Measurements from ENCODE around the gene PRXL2B. TPM values are rescaled to one million over a fixed set of nuclear protein-coding genes. Genes with fewer than 3 reads are reported as not detected.
A peak's percentile ranks its signal among the peaks of the same experiment; 100 is the strongest.
"Not testable (repeated sequence)": the region's sequence is repeated elsewhere in the genome, so short reads cannot be mapped to it uniquely, and the experiment has no call there.

Gene PRXL2B
- total and polyA plus RNA-seq, 9 donors = 8.9 to 32.4 (median 22.9) TPM

GRCh38 chr1:2550309-2550861 is 36.2 kb upstream of the PRXL2B start:
- H3K9me3 ChIP-seq (replicated peaks; ENCODE audit: control insufficient read depth, low read depth, low read length); DNase-seq; H3K27ac ChIP-seq (ENCODE audit: low read length); H3K36me3 ChIP-seq (ENCODE audit: control insufficient read depth, insufficient read depth, low read length); H3K4me3 ChIP-seq (ENCODE audit: low read length): not testable (repeated sequence)
- peaks cover 48% of the 10 kb centered on the region for H3K4me1 ChIP-seq (ENCODE audit: control insufficient read depth, insufficient read depth, low read length)
- 20% methylated on average over 1 of the region's 12 CpGs for WGBS (ENCODE audit: insufficient coverage)
- H3K27me3 ChIP-seq (ENCODE audit: control insufficient read depth, insufficient read depth, low read length) = peaks cover 14% of the 10 kb centered on the region

- DNase-seq; H3K9me3 ChIP-seq (replicated peaks; ENCODE audit: control insufficient read depth, low read depth, low read length); H3K27ac ChIP-seq (ENCODE audit: low read length); H3K4me3 ChIP-seq (ENCODE audit: low read length); H3K36me3 ChIP-seq (ENCODE audit: control insufficient read depth, insufficient read depth, low read length): not testable (repeated sequence)
- H3K27me3 ChIP-seq (ENCODE audit: control insufficient read depth, insufficient read depth, low read length) = peaks cover 12% of the 10 kb centered on the region
- peaks cover 48% of the 10 kb centered on the region for H3K4me1 ChIP-seq (ENCODE audit: control insufficient read depth, insufficient read depth, low read length)
- WGBS (ENCODE audit: insufficient coverage) = 66% methylated on average over 9 of the region's 9 CpGs
These were observed 35.0 kb upstream of the PRXL2B start for GRCh38 chr1:2551544-2551943.

GRCh38 chr1:2552189-2552588 is 34.4 kb upstream of the PRXL2B start:
- Histone ChIP-seq H3K4me1 (ENCODE audit: control insufficient read depth, insufficient read depth, low read length) (peaks cover 46% of the 10 kb centered on the region), H3K27ac (ENCODE audit: low read length) (no peak overlapping the region), H3K4me3 (ENCODE audit: low read length) (no peak overlapping the region), H3K36me3 (ENCODE audit: control insufficient read depth, insufficient read depth, low read length) (no peaks in the 10 kb centered on the region), H3K9me3 (replicated peaks; ENCODE audit: control insufficient read depth, low read depth, low read length) (no peaks in the 10 kb centered on the region), H3K27me3 (ENCODE audit: control insufficient read depth, insufficient read depth, low read length) (peaks cover 7% of the 10 kb centered on the region)
- WGBS (ENCODE audit: insufficient coverage) = 64% methylated on average over 17 of the region's 26 CpGs
- no peak for DNase-seq

GRCh38 chr1:2553076-2553475 is 33.5 kb upstream of the PRXL2B start:
- not testable (repeated sequence) for DNase-seq; H3K27me3 ChIP-seq (ENCODE audit: control insufficient read depth, insufficient read depth, low read length); H3K4me3 ChIP-seq (ENCODE audit: low read length); H3K27ac ChIP-seq (ENCODE audit: low read length); H3K36me3 ChIP-seq (ENCODE audit: control insufficient read depth, insufficient read depth, low read length); H3K9me3 ChIP-seq (replicated peaks; ENCODE audit: control insufficient read depth, low read depth, low read length)
- 33% methylated on average over 4 of the region's 9 CpGs for WGBS (ENCODE audit: insufficient coverage)
- peaks cover 37% of the 10 kb centered on the region for H3K4me1 ChIP-seq (ENCODE audit: control insufficient read depth, insufficient read depth, low read length)

DNA sequence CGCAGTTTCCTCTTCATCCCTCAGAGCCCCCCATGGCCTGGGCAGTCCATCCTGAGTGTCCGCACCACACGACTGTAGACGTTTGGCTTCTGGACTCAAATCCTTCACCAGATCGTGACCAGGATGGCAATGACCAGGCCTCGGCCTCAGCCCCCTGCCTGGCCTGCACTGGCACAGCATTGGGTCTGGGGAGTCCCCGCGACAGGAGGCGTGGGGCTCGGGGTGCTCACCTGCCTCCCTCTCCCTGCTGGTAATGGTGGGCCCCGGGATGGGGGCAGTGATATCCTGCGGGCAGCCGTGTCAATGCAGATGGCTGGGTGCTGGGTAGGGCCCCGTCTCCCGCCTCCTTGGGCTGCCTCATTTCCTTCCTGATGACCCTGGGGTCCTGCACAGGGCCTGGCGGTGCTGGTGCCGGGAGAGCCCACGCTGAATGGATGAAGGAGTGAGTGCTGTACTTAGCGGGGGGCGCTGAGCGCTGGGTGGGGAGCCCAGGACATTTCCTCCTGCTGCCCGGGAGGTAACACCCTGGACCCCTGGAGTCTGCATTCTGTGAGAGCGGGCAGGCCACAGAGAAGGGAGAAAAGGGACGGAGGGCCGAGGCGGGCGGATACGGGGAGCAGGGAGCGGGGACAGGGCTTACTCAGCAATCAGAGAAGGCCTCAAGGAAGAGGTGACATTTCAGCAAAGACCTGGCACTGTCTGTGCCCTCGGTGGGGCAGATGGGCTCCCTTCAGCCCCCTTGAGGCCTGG is 32.5 kb upstream of the PRXL2B start:
- H3K9me3 ChIP-seq (replicated peaks; ENCODE audit: control insufficient read depth, low read depth, low read length) = no peaks in the 10 kb centered on the region
- H3K36me3 ChIP-seq (ENCODE audit: control insufficient read depth, insufficient read depth, low read length) = peaks cover 4% of the 10 kb centered on the region
- H3K27ac ChIP-seq (ENCODE audit: low read length) = no peak overlapping the region
- H3K27me3 ChIP-seq (ENCODE audit: control insufficient read depth, insufficient read depth, low read length) = peaks cover 2% of the 10 kb centered on the region
- H3K4me1 ChIP-seq (ENCODE audit: control insufficient read depth, insufficient read depth, low read length) = peaks cover 28% of the 10 kb centered on the region
- no peak overlapping the region for H3K4me3 ChIP-seq (ENCODE audit: low read length)
- 79% methylated on average over 30 of the region's 30 CpGs for WGBS (ENCODE audit: insufficient coverage)
- DNase-seq = no peak

- Histone ChIP-seq H3K27ac (ENCODE audit: low read length) (peak overlapping the region; percentile 13), H3K9me3 (replicated peaks; ENCODE audit: control insufficient read depth, low read depth, low read length) (no peaks in the 10 kb centered on the region), H3K27me3 (ENCODE audit: control insufficient read depth, insufficient read depth, low read length) (peaks cover 2% of the 10 kb centered on the region), H3K4me3 (ENCODE audit: low read length) (no peak overlapping the region), H3K4me1 (ENCODE audit: control insufficient read depth, insufficient read depth, low read length) (peaks cover 25% of the 10 kb centered on the region), H3K36me3 (ENCODE audit: control insufficient read depth, insufficient read depth, low read length) (peaks cover 6% of the 10 kb centered on the region)
- 61% methylated on average over 14 of the region's 19 CpGs for WGBS (ENCODE audit: insufficient coverage)
- DNase-seq = peak; percentile 56
These were observed 31.8 kb upstream of the PRXL2B start for GRCh38 chr1:2554621-2555387.

DNA sequence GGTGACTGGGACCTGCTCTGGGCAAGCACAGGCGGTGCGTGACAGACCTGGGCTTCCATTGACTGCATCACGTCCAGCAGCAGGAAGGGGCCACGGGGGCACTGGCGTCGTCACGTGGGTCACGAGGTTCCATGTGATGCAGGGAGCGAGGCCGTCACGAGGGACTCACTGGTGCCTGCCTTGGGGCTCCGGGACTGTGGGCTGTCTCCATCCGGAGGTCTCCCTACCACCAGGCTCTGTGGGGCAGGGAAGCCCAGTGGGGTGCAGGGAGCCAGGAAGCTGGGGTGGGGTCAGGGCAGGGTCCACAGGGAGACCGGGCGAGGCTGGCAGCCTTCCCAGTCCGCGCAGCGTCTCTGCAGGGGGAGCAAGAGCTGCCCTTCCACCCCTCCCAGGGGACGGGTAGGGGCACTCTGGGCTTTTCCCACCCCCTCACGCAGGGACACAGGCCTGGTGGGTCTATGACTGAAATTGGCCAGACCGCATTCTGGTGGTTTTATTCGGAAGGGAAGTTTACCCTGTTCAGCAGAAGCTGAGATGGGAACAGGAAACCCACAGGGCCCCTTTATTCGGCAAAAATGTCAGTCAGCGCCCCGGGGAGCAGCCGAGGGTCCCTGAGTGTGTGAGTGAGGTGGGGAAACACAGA is 30.8 kb upstream of the PRXL2B start:
- Histone ChIP-seq H3K27me3 (ENCODE audit: control insufficient read depth, insufficient read depth, low read length) (peaks cover 2% of the 10 kb centered on the region), H3K4me3 (ENCODE audit: low read length) (peak overlapping the region; percentile 37), H3K9me3 (replicated peaks; ENCODE audit: control insufficient read depth, low read depth, low read length) (no peaks in the 10 kb centered on the region), H3K36me3 (ENCODE audit: control insufficient read depth, insufficient read depth, low read length) (peaks cover 6% of the 10 kb centered on the region), H3K27ac (ENCODE audit: low read length) (peak overlapping the region; percentile 80), H3K4me1 (ENCODE audit: control insufficient read depth, insufficient read depth, low read length) (peaks cover 26% of the 10 kb centered on the region)
- 24% methylated on average over 17 of the region's 26 CpGs for WGBS (ENCODE audit: insufficient coverage)
- DNase-seq = peak; percentile 80

DNA sequence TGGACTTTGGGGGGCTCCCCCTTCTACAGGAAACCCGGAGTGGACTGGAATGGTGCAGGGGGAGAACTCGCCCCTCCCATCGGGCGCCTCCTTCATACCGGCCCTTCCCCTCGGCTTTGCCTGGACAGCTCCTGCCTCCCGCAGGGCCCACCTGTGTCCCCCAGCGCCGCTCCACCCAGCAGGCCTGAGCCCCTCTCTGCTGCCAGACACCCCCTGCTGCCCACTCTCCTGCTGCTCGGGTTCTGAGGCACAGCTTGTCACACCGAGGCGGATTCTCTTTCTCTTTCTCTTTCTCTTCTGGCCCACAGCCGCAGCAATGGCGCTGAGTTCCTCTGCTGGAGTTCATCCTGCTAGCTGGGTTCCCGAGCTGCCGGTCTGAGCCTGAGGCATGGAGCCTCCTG is 30.3 kb upstream of the PRXL2B start, which contains the start of gene TNFRSF14:
Gene TNFRSF14 (plus strand): TSS at position 95 of the 401 bp plus-strand sequence. CDS start 294 bp downstream, at position 389.
- DNase-seq = peak; percentile 76
- Histone ChIP-seq H3K4me1 (ENCODE audit: control insufficient read depth, insufficient read depth, low read length) (peaks cover 26% of the 10 kb centered on the region), H3K36me3 (ENCODE audit: control insufficient read depth, insufficient read depth, low read length) (peaks cover 6% of the 10 kb centered on the region), H3K27me3 (ENCODE audit: control insufficient read depth, insufficient read depth, low read length) (peaks cover 2% of the 10 kb centered on the region), H3K4me3 (ENCODE audit: low read length) (peak within 1 kb of the TSS; percentile 37), H3K27ac (ENCODE audit: low read length) (peak within 1 kb of the TSS; percentile 80), H3K9me3 (replicated peaks; ENCODE audit: control insufficient read depth, low read depth, low read length) (no peaks in the 10 kb centered on the region)
- WGBS (ENCODE audit: insufficient coverage) = 2% methylated on average over 16 of the region's 16 CpGs

GRCh38 chr1:2556678-2557481 is 29.7 kb upstream of the PRXL2B start:
- peaks cover 26% of the 10 kb centered on the region for H3K4me1 ChIP-seq (ENCODE audit: control insufficient read depth, insufficient read depth, low read length)
- DNase-seq = no peak
- H3K36me3 ChIP-seq (ENCODE audit: control insufficient read depth, insufficient read depth, low read length) = peaks cover 7% of the 10 kb centered on the region
- 40% methylated on average over 23 of the region's 24 CpGs for WGBS (ENCODE audit: insufficient coverage)
- H3K27me3 ChIP-seq (ENCODE audit: control insufficient read depth, insufficient read depth, low read length) = peaks cover 2% of the 10 kb centered on the region
- peak overlapping the region; percentile 37 for H3K4me3 ChIP-seq (ENCODE audit: low read length)
- no peaks in the 10 kb centered on the region for H3K9me3 ChIP-seq (replicated peaks; ENCODE audit: control insufficient read depth, low read depth, low read length)
- H3K27ac ChIP-seq (ENCODE audit: low read length) = peak overlapping the region; percentile 80

Data from muscle of leg (tissue), 11 donors.